GM12874 (cell line): ENCODE data around the gene MDFIC.

Experiments used
- TF ChIP-seq, protein P1 (sequence below): IDR thresholded peaks from 2 replicates; pipeline ENCODE4 v1.5.1; 2011; ENCODE audit warnings: low read depth, mild to moderate bottlenecking, control low read depth, low read length, moderate library complexity; ENCODE audit not compliant: insufficient read depth

Gene MDFIC

DNA sequence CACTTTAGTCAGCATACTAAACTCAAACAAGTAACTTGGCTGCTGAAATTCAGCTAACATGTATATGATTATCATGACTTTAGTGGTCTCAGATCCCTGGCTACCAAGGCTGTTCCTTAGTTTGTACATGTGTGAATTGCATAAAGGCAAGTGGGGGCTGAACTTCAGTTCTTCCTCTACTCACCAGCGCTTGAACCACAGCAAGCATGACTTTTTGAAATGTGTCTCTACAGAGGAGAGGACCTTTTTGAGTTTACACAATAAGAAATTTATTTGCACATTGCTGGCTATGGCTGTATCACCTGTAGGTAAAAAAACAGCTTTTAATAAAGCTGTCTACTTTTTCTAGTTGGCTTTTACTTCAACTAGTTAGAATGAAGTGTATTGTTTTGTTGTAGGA is 48.8 kb downstream of the MDFIC start:
- TF ChIP-seq, protein P1, sequence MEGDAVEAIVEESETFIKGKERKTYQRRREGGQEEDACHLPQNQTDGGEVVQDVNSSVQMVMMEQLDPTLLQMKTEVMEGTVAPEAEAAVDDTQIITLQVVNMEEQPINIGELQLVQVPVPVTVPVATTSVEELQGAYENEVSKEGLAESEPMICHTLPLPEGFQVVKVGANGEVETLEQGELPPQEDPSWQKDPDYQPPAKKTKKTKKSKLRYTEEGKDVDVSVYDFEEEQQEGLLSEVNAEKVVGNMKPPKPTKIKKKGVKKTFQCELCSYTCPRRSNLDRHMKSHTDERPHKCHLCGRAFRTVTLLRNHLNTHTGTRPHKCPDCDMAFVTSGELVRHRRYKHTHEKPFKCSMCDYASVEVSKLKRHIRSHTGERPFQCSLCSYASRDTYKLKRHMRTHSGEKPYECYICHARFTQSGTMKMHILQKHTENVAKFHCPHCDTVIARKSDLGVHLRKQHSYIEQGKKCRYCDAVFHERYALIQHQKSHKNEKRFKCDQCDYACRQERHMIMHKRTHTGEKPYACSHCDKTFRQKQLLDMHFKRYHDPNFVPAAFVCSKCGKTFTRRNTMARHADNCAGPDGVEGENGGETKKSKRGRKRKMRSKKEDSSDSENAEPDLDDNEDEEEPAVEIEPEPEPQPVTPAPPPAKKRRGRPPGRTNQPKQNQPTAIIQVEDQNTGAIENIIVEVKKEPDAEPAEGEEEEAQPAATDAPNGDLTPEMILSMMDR, result no peak

- TF ChIP-seq, protein P1, result no peak
Measured at GRCh38 chr7:114972567-114972966, 50.7 kb downstream of the MDFIC start.

DNA sequence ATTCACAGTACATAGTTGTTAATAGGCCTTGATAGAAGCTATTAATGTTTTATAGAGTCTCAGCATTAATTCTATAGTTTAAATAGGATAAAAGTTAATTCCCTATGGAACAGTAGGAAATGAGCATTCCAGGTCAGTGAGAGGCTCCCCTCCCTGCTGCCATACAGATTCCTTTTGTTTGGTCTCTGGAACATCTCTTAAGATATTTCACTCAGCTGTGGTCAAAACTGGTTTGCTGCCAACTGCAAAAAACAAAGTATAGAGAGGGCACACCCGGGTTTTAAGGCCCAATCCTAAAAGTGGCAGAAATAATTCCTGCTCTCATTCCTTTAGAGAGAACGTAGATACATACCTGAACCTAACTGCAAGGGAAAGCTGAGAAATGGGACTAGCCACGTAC is 51.3 kb downstream of the MDFIC start:
- TF ChIP-seq, protein P1, result no peak

DNA sequence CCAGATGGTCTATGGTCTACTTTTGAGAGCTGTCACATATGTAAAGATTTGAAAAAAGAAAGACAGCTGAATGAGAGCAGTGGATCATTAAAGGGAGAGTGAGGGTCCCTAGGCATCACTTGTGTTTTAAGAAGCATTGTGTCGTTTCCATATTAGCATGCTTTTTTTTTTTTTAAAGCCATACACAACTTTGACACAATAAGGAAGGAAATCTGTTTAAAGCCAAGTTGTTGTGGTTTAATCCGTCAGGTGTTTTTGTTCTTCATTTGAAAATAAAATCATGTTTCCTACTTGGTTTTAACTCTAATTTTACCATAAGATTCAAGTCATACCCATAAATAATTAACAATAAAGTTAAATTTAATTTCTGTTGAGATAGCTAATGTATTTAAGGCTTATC is 53.5 kb downstream of the MDFIC start:
- TF ChIP-seq, protein P1, result no peak

DNA sequence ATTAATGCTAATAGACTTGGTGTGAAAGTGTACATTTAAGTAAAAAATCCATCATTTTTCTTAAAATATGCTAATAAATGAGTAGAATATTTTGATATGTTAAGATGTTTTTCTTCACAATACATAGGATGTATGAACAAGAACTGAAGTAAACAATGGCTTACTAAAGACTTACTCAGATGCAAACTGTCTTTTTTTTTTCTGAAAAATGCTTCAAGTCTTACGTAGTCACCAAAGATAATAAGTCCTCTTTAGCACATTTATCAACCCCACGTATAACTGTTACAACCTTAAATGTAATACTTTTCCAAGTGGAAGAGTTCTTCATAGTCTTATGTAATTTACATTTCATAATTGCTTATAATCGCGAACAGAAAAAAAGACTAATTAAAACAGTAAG is 54.8 kb downstream of the MDFIC start:
- TF ChIP-seq, protein P1, result no peak

- TF ChIP-seq, protein P1, result no peak
Measured at GRCh38 chr7:114977277-114977676, 55.4 kb downstream of the MDFIC start.

DNA sequence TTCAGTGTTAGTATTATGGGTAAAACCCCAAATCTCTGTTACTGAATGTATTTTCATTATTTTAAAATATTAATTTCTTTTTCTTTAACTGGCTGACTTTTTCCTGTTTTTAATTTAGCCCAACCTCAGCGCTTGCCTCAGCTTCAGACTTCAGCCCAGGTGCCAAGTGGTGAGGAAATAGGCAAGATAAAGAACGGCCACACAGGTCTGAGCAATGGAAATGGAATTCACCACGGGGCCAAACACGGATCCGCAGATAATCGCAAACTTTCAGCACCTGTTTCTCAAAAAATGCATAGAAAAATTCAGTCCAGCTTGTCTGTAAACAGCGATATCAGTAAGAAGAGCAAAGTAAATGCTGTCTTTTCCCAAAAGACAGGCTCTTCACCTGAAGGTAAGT is 57.5 kb downstream of the MDFIC start:
- TF ChIP-seq, protein P1, result no peak
